ENCODE data around the gene S100A14. TPM values are rescaled to one million over a fixed set of nuclear protein-coding genes. Genes with fewer than 3 reads are reported as not detected.

S100A14 gene
- total and polyA plus RNA-seq, 9 of the 15 experiments (the other 6 are each of a cell fraction or from before 2014, with no cell fraction given) = 0.10 to 0.64 (median 0.24) TPM; not detected in 3

GRCh38 chr1:153610811-153611301 lies 5.3 kb downstream of the S100A14 start:
- WGBS (ENCODE audit: insufficient coverage, low coverage, missing lambda C conversion rate) = 46% methylated on average over 7 of the region's 7 CpGs
- peak overlapping the region in 1 of 2 experiments; percentile 79; a peak in 1 of 4 replicates for H3K9ac ChIP-seq (ENCODE audit: insufficient read depth in 1 of 2, low read depth in 2 of 2, low read length in 2 of 2)
- no peaks in the 10 kb centered on the region for H3K79me2 ChIP-seq (ENCODE audit: control insufficient read depth, insufficient read depth, low read length)
- H3K4me2 ChIP-seq (ENCODE audit: insufficient read depth, low read length) = no peak overlapping the region
- peak overlapping the region; percentile 65 for H2AFZ ChIP-seq (ENCODE audit: low read depth, low read length)
- no peak for DNase-seq (ENCODE audit: extremely low read depth in 1 of 4, low spot score in 3 of 4)
- peaks cover 6% of the 10 kb centered on the region for H3K9me1 ChIP-seq (ENCODE audit: control insufficient read depth, insufficient read depth, low read length)
- peaks cover 31 to 50% of the 10 kb centered on the region in 2 experiments for H3K4me1 ChIP-seq (replicated peaks in 1 of 2; ENCODE audit: control insufficient read depth in 2 of 2, insufficient read depth in 2 of 2, low read length in 2 of 2)
- H3K27me3 ChIP-seq (ENCODE audit: control insufficient read depth in 2 of 2, insufficient read depth in 2 of 2, low read length in 2 of 2) = no peaks in the 10 kb centered on the region
- no peaks in the 10 kb centered on the region for H3K36me3 ChIP-seq (ENCODE audit: control insufficient read depth, insufficient read depth, low read length)
- in situ Hi-C loops (cut with MboI) = no loop called here
- intact Hi-C loops (cut with micrococcal nuclease) = no loop called here
- ChIA-PET CTCF (ENCODE audit: low intra/inter-chr PET ratio) (no interaction called here), POLR2A (interaction anchor here (1.1 to 4.1 kb wide), 2 partner anchors 8 to 16 kb away, joined by 3 to 23 read pairs; partner anchors contain the start of genes S100A1 and S100A13)
- H4K20me1 ChIP-seq (replicated peaks; ENCODE audit: control insufficient read depth, insufficient read depth, low read length) = no peaks in the 10 kb centered on the region
- H3K27ac ChIP-seq (ENCODE audit: extremely low read depth, low read depth, low read length) = no peak overlapping the region
- FAIRE-seq = no peak
- no peaks in the 10 kb centered on the region for H3K9me3 ChIP-seq (replicated peaks; ENCODE audit: control insufficient read depth, insufficient read depth, low read depth, low read length)
- no peak for ATAC-seq
- TF ChIP-seq TRIM24 (IDR thresholded peaks at IDR 0.05) (no peak), ETV6 (IDR thresholded peaks at IDR 0.05; ENCODE audit: borderline replicate concordance in 1 of 2, low read depth in 2 of 2, low read length in 1 of 2) (no peak), ETV6 (CRISPR knock-in tag; IDR thresholded peaks at IDR 0.05; ENCODE audit: borderline replicate concordance) (no peak), U2AF2 (optimal IDR thresholded peaks at IDR 0.05; ENCODE audit: low read depth, low read length) (no peak), KDM5B (IDR thresholded peaks at IDR 0.05; ENCODE audit: insufficient replicate concordance, low read depth, low read length) (no peak), EGR1 (conservative IDR thresholded peaks at IDR 0.05) (0 out of 2 replicates have a peak, but pooled peaks have one; percentile 21)
- no peak overlapping the region for H3K4me3 ChIP-seq
- no TSS peak for BruUV-seq (replicated peaks)

Data from K562 (cell line).